AG04450 (cell line): ENCODE results near the gene SETD7. TPM values are rescaled to one million over a fixed set of nuclear protein-coding genes. Genes with fewer than 3 reads are reported as not detected.

ENCODE experiments used
- CTCF ChIA-PET: fragments of 300-600, 350-600 bp; formaldehyde crosslinking; extraction: SDS; loops from one replicate; lab custom pipeline; 2022; ENCODE audit warnings: antibody characterized with exemption, inconsistent platforms; lab: Charles Lee
- POLR2A ChIA-PET: fragments of 350-600 bp; formaldehyde crosslinking; extraction: SDS; loops from one replicate; lab custom pipeline; 2021; ENCODE audit warnings: antibody characterized with exemption, inconsistent platforms; lab: Yijun Ruan, JAX
- DNase-seq: peaks from one replicate; pipeline ENCODE4 v3.0.0-alpha.2; 2011; ENCODE audit warnings: low read depth, low spot score
- H3K27ac ChIP-seq: one replicate; pipeline ENCODE4 v1.5.1; 2012; ENCODE audit warnings: low read depth, low read length, control low read depth
- H3K27me3 ChIP-seq: one replicate; pipeline ENCODE4 v1.6.0; 2012; ENCODE audit warnings: low read length; ENCODE audit not compliant: control insufficient read depth, insufficient read depth
- H3K4me3 ChIP-seq: 2 replicates; pipeline ENCODE4 v1.5.1; 2011; ENCODE audit warnings: mild to moderate bottlenecking, low read depth, low read length, control low read depth
- H3K9me3 ChIP-seq: 2 replicates; pipeline ENCODE4 v1.5.1; 2012; ENCODE audit warnings: low read length; ENCODE audit not compliant: control insufficient read depth, insufficient read depth
- CTCF ChIP-seq: IDR thresholded peaks from 2 replicates; pipeline ENCODE4 v1.5.1; 2011; ENCODE audit warnings: low read depth, low read length, control low read depth, inconsistent platforms
- polyA minus RNA-seq: library from RNA; depleted of rRNA, polyadenylated mRNA; stranded (reverse); fragments of >200 nt; gene quantifications from 2 replicates; pipeline ENCODE4 v1.2.3, GENCODE V29; 2011; rRNA and poly(A)+ RNA removed
- polyA plus RNA-seq: library from polyadenylated mRNA; depleted of rRNA; stranded (reverse); fragments of >200 nt; gene quantifications from 2 replicates; pipeline ENCODE4 v1.2.3, GENCODE V29; 2011; rRNA removed

SETD7 gene
- polyA plus RNA-seq = 21.5 and 24.9 TPM in 2 replicates
- polyA minus RNA-seq = 33.4 and 38.2 TPM in 2 replicates

- ChIA-PET CTCF (interaction anchor here (0.9 to 2.0 kb wide), 4 partner anchors 30 to 95 kb away, joined by 3 to 7 read pairs (median 5); no protein-coding TSS in a partner anchor), POLR2A (interaction anchor here (0.6 to 2.2 kb wide), 4 partner anchors 12 to 103 kb away, joined by 3 to 9 read pairs (median 4); no protein-coding TSS in a partner anchor)
- Histone ChIP-seq H3K27ac (peak within 1 kb of the TSS; percentile 70), H3K4me3 (peak within 1 kb of the TSS; percentile 89), H3K9me3 (no peaks in the 10 kb centered on the region), H3K27me3 (peaks cover 29% of the 10 kb centered on the region)
- no peak for DNase-seq
- no peak for TF ChIP-seq CTCF
Measured at GRCh38 chr4:139556071-139556723, at the start of gene SETD7. TSS of gene SETD7 (minus strand) at chr4:139556219. CDS start at chr4:139556137, 82 bp downstream.

- TF ChIP-seq CTCF = no peak
- ChIA-PET CTCF (interaction anchor here (0.7 to 11.9 kb wide), 4 partner anchors 12 to 47 kb away, joined by 3 to 232 read pairs (median 4); no protein-coding TSS in a partner anchor), POLR2A (no interaction called here)
- Histone ChIP-seq H3K27ac (no peak overlapping the region), H3K9me3 (no peaks in the 10 kb centered on the region), H3K4me3 (no peak overlapping the region), H3K27me3 (no peaks in the 10 kb centered on the region)
- DNase-seq = no peak
Measured at GRCh38 chr4:139605516-139605915, 49.5 kb upstream of the SETD7 start.

- Histone ChIP-seq H3K27me3 (no peaks in the 10 kb centered on the region), H3K27ac (no peak overlapping the region), H3K4me3 (no peak overlapping the region), H3K9me3 (0 out of 2 replicates have a peak, but pooled peaks cover 1% of the 10 kb centered on the region)
- peak; percentile 71 for TF ChIP-seq CTCF
- no peak for DNase-seq
- ChIA-PET POLR2A (interaction anchor here (1.0 kb wide), 1 partner anchor 47 kb away, joined by 5 read pairs; no protein-coding TSS in a partner anchor), CTCF (interaction anchor here (0.5 to 11.9 kb wide), 34 partner anchors 11 to 1114 kb away, joined by 3 to 232 read pairs (median 5); partner anchors contain the start of genes MGST2 and SETD7)
Measured at GRCh38 chr4:139603576-139604410, 47.8 kb upstream of the SETD7 start.

- Histone ChIP-seq H3K4me3 (no peak overlapping the region), H3K27ac (no peak overlapping the region), H3K27me3 (no peaks in the 10 kb centered on the region), H3K9me3 (peaks cover 6% of the 10 kb centered on the region; the same call in 1 of the 2 replicates)
- ChIA-PET CTCF (interaction anchor here (0.5 to 11.9 kb wide), 39 partner anchors 10 to 1335 kb away, joined by 3 to 232 read pairs (median 5); partner anchors contain the start of genes MGST2 and SETD7), POLR2A (interaction anchor here (0.9 to 1.0 kb wide), 2 partner anchors 46 to 74 kb away, joined by 3 to 5 read pairs; no protein-coding TSS in a partner anchor)
- DNase-seq = no peak
- TF ChIP-seq CTCF = no peak
Measured at GRCh38 chr4:139602776-139603360, 46.8 kb upstream of the SETD7 start.
